ENCODE results near the gene PYGO2. TPM values are rescaled to one million over a fixed set of nuclear protein-coding genes. Genes with fewer than 3 reads are reported as not detected.

PYGO2 gene, protein sequence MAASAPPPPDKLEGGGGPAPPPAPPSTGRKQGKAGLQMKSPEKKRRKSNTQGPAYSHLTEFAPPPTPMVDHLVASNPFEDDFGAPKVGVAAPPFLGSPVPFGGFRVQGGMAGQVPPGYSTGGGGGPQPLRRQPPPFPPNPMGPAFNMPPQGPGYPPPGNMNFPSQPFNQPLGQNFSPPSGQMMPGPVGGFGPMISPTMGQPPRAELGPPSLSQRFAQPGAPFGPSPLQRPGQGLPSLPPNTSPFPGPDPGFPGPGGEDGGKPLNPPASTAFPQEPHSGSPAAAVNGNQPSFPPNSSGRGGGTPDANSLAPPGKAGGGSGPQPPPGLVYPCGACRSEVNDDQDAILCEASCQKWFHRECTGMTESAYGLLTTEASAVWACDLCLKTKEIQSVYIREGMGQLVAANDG
- 10.3 and 16.2 TPM in 2 replicates for total RNA-seq (2014; rRNA removed; shearing (Covaris generic); ENCODE audit: low replicate concordance)

DNA sequence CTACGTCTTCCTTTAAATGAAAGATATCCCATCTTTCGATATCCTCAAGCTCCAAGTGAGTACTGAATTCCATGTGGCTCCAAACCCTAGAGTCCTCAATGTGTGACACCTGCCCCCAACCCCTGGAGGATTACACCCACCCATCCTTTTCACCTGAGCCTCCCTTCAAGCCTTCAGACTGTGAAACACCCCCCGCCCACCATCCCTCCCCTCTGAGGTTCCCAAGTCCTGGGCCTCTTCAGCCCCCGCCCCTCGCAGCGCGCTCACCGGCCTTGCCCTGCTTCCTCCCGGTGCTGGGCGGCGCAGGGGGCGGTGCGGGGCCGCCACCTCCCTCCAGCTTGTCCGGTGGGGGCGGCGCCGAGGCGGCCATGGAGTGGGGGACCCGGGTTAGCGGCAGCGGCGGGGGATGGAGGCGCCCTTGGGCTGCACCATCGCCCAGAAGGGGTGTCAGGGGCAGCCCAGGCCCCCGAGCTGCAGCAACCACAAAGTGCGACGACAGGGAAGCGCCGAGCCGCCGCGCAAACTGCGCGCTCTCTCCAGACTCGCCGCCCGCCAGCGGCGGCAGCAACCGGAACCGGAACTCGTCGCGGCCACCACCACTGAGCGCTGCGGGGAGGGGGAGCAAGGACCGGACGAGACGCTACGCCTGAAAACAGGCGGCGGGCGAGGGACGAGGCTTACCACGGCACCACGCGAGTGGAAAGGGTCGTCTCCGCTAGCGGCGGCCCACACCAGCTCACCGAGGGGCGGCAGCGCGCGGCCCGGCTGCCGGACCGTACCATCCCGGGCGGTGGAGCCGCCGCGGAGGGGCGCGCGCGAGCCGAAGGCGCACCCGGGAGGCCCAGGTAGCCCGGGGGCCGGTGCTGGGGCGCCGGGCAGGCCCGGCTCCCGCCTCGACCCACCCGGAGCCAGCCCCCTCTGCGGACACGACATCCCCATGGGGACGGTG is at the start of gene PYGO2:
PYGO2 (minus strand) TSS at position 576 of the 949 bp plus-strand sequence; CDS start at position 370, 206 bp downstream.
- Histone ChIP-seq H3K36me3 (peaks cover 67% of the 10 kb centered on the region), H3K4me3 (peak within 1 kb of the TSS; percentile 100), H3K27me3 (no peaks in the 10 kb centered on the region), H3K9me3 (no peaks in the 10 kb centered on the region)
- DNase-seq, result peak; percentile 89

DNA sequence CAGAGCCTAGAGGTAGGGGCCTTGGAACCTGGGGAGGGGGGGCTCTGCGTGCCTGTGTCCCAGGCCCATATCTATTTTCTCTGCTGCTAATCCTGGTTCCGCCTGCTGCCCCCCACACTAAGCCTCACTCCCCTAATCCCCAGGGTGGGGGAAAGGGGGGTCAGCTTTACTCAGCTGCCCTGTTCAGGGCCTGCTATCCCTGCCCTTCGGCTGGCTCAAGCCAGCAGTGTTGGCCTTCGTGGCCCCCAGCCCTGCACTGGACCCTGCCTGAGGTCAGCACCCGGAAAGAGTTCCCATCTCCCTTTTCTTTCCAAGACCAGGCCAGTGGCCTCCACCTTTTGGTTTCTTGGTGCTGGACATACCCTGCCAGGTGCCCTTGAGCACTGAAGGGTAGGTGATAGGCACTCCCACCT is 49.4 kb upstream of the PYGO2 start:
- Histone ChIP-seq H3K4me3 (no peak overlapping the region), H3K27me3 (no peaks in the 10 kb centered on the region), H3K36me3 (peaks cover 83% of the 10 kb centered on the region), H3K9me3 (no peaks in the 10 kb centered on the region)
- DNase-seq, result no peak

DNA sequence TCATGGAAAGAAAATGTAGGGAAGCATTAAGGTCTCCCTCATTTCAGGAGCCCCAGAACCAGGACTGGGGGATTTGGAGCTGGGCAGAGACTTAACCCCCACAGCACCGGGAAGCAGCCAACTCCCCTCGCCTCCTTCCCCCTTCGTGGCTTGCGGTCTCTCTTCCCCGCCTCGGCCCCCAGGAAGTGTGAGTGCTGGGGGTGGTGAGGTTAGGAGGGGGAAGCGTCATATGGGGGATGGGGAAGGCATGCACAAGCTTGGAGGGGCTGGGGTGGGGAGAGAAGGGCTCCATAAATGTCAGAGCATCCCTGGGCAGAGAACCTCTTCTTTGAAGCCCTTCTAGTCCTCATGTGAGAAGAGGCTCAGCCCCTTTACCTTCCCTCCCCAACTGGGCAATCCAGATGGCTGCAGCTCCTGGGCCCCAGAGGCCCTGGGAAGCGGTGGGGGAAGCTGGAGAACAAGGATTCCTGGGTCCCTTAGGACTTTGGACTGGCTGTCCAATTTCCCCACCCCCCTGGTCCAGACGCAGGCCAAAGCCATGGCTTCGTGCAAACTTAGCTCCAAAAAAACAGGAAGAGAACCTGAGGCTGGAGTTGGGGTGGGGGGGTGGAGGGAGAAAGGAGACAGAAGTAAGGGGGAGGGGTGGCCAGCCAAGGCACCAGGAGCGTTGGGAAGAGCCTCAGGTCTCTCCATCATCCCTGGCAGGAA is 48.8 kb upstream of the PYGO2 start:
- Histone ChIP-seq H3K27me3 (no peaks in the 10 kb centered on the region), H3K9me3 (no peaks in the 10 kb centered on the region), H3K4me3 (no peak overlapping the region), H3K36me3 (peaks cover 80% of the 10 kb centered on the region)
- DNase-seq, result no peak

DNA sequence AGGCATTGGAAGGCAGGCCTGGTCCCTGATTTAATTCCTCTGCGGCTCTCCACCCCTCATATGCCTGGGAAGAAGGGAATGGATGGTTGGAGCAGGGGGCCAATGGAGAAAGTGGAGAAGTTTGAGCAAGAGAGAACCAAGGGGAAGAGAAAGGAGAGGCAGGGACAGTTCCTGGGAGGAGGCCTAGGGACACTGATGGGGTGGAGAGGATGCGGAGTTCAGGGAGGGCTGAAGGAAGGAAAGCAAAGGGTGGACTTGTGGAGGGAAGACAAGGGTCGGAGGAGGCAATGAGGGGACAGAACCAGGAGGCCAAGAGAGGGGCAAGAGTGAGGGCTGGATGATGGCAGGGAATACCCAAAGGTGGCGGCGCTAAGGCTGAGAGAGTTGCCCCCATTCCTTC is 48.2 kb upstream of the PYGO2 start:
- no peak overlapping the region for H3K4me3 ChIP-seq
- DNase-seq, result no peak
- H3K36me3 ChIP-seq, result peaks cover 76% of the 10 kb centered on the region
- no peaks in the 10 kb centered on the region for H3K9me3 ChIP-seq
- no peaks in the 10 kb centered on the region for H3K27me3 ChIP-seq

DNA sequence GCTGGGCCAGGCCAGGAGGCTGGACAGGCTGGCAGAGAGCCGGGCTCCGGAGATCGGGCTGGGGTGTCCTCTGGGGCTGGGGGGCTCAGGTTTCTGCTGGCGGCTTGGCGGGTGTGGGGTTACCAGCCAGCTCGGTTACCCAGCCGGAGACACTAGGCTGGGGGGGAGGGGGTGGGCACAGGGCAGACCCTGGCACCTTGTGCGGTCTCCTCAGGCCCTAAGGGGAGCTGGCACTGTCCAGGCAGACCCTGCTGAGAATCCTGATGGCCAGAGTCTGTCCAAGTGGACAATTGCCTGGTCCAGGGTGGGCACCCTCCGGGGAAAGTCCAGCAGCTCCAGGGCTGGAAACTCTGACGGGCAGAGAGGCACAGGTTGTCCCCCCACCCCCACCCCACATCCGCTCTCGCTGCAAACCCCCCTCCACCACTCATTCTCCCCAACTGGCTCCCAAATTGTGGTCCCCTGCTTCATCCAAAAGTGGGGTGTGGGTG is 47.7 kb upstream of the PYGO2 start:
- H3K27me3 ChIP-seq, result no peaks in the 10 kb centered on the region
- DNase-seq, result no peak
- H3K9me3 ChIP-seq, result no peaks in the 10 kb centered on the region
- H3K36me3 ChIP-seq, result peaks cover 76% of the 10 kb centered on the region
- no peak overlapping the region for H3K4me3 ChIP-seq

DNA sequence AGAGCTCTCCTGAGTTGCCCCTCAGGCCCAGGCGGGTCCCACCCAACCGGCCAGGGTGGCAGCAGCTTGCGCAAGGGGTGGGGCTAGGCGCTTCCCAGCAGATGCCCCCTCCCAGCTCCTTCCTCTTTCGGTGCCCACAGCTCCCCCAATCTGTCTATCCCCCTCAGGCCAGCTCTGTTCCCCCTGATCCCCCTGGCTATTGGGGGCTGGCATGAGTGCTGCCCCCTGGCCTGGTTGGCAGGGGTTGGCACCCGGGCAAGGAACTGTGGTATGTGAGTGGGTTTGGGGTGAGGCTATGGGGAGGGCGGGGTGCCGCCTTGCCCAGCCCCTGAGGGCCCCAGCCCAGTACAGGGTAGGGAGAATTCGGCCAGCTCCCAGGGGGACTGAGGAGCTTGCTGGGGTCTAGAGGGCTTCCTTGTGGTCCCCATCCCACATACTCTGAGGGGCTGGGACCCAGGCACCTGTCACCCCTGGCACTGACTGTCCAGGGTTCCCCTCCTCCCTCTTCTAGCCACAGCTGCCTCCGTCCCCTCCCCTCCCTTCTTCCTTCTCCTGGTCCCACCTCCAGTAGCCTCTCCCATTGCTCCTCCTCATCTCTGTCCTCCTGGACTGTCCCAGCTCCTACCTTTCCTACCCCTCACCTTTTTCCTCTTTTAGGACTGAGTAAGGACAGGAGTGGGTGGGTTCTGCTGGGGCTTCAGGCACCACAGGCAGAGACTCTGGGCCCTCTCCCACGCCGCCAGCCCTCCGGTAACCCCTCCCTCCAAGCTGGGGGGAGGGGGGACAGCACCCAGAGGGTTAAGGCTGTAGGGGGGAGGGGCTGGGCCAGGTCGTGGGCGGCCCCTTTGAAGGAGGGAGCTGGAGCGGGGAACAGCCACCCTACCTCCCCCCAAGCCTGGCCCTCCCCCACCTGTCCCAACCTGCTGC is 46.7 kb upstream of the PYGO2 start:
- Histone ChIP-seq H3K4me3 (no peak overlapping the region), H3K27me3 (no peaks in the 10 kb centered on the region), H3K9me3 (no peaks in the 10 kb centered on the region), H3K36me3 (peaks cover 76% of the 10 kb centered on the region)
- DNase-seq, result no peak

DNA sequence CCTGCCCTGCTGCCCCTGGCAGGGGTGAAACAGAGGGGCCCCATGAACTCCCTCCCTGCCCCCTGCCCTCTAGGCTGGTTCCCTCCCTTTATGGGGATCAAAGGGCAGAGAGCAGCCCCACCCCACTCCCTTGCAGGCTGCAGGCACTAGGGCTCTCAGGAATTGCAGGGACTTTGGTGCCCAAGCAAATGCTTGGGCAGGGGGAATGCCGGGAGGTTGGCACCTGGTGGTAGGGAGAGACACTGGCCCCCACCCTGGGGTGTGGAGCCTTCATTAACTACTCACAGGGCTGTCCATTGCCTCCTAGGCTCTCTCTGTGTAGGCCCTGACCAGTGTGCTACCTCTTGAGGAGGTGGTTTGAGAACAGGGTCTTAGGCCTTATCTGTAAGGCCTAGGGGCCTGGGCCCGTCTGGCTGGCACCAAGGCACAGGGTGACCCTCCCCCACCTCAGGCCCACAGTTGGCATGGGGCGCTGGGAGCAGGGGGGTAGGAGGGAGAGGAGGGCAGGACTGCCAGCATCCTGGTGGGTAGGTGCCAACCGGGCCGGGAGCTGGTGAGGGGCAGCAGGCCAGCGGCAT is 45.8 kb upstream of the PYGO2 start:
- Histone ChIP-seq H3K36me3 (peaks cover 75% of the 10 kb centered on the region), H3K9me3 (no peaks in the 10 kb centered on the region; the same call in 1 of the 2 replicates), H3K27me3 (no peaks in the 10 kb centered on the region), H3K4me3 (no peak overlapping the region)
- peak; percentile 70 for DNase-seq

DNA sequence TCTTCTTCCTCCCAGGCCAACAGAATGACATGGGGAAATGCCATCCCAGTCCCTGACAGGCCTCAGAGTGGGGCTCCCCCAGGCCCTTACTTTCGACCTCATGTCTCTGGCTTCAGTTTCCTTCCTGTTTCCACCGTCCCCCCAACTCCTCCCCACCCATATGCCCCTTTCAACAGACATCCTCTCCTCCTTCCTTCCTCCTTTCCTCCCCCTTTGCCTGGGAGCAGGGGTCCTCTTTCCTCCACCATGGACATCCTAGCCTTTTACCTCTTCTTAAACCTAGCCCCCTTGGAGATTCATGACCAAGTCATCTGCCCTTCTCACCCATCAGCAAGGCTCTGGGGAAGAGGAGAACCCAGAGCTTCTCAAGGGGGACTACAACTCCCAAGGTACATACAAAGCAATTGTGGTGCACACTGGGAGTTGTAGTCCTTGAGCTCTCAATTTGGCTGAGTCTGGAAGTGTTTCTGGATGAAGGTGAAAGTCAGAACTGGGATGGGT is 45.1 kb upstream of the PYGO2 start:
- Histone ChIP-seq H3K27me3 (no peaks in the 10 kb centered on the region), H3K36me3 (peaks cover 70% of the 10 kb centered on the region), H3K4me3 (no peak overlapping the region), H3K9me3 (no peaks in the 10 kb centered on the region; the same call in 1 of the 2 replicates)
- DNase-seq, result no peak

DNA sequence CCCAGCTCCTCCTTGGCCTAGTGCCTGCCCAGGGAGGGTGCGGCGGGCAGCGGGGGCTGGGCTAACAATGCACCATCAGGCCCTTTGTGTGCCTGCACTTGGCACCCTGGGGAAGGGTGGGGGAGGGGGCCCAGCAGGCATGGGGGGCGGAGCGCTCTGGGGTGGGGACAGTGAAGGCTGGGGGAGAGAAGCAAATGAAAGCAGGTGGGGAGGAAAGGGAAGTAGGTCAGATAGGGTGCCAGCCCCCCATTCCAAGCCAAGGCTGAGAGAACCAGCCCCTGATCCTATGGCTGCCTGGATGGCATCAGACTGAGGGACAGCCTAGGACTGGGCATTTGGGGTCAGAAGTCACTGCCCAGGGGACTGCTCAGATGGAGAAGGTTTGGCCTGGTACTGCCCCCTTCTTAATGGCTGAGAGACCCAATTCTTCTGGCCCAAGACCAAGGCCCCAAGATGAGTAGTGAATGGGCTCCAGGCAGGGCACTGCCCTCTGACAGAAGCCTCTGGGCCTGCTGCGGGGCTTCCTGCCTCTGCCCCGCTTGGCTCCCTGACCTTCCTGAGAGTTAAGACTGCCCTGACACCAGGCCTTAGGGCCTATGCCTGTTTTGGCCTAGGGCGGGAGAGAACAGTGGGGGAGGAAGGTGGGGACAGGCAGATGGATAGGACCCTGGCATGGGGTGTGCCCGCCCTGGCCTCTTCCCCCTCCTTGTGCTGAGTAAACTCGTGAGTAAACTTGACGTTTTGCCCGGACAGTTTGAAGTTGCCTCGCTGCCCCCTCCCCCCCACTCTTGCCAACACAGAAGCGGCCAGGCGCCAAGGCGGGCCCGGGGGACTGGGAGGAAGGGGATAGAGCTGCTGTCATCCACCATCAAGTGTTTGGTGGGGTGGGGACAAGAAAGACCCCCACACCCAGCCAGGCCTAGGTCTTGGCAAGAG is 43.8 kb upstream of the PYGO2 start:
- Histone ChIP-seq H3K4me3 (peak overlapping the region; percentile 97), H3K36me3 (peaks cover 62% of the 10 kb centered on the region), H3K27me3 (no peaks in the 10 kb centered on the region), H3K9me3 (no peaks in the 10 kb centered on the region; the same call in 1 of the 2 replicates)
- DNase-seq, result peak; percentile 99

DNA sequence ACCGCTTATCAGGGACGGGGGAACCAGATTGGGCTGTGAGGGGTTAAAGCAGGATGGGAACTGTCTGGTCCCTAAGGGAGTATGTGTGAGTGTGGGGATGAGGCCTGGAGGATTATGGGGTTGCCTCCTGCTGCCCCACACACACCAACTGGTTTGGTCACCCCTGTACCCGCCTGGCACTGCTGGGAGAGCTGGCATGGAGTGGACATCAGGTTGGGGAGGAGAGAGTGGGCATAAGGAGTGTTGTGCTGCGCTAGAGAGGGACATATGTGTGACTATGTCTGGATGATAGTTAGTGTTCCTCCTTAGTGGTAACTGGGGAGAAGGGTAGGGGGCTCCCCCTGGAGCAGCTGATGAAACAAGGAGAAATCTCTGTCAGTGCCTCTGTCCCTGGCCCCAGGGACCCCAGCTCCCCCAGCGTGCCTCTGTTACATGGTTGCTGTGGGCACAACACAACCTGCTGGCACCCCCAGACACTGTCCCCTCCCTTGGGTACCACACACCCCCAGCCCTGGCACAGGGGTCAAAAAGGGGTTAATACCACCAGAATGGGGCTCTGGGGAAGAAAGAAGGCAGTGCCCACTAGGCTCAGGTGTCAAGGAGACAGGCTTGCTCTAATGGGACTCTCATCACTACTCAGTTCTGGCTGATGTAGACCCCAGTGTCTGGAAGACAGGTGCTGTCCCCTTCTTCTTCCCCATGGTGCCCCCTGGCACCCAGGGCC is 42.9 kb upstream of the PYGO2 start:
- H3K4me3 ChIP-seq, result peak overlapping the region; percentile 97
- peaks cover 55% of the 10 kb centered on the region for H3K36me3 ChIP-seq
- H3K9me3 ChIP-seq, result no peaks in the 10 kb centered on the region; the same call in 1 of the 2 replicates
- no peaks in the 10 kb centered on the region for H3K27me3 ChIP-seq
- no peak for DNase-seq

DNA sequence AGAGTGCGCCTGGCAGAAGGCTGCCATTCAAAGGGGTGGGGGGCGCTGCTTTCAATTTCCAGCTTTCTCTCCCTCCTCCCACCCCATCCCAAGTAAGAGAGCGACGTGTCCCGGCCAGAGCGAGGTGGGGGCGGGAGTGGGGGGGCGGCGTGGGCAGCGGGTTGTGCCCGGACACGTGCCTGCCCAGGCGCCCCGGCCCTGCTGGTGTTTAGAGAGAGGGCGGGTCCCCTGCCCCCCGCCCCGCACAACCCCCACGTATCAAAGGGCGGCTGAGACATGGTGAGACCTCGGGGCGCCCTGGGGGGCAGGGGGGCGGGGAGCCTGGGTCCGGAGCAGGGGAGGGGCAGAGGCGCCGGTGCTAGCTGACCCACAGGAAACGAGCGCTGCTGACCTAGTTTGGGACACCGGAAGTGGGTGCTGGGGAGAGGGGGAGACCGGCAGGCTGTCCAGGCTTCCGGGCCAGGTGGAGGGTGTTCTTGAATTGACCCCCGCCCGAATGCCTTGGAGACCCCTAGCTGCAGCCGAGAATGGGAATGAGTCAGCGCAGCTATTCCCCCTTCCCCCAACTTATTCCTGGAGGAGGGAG is 42.3 kb upstream of the PYGO2 start:
- Histone ChIP-seq H3K27me3 (no peaks in the 10 kb centered on the region), H3K4me3 (peak overlapping the region; percentile 97), H3K36me3 (peaks cover 51% of the 10 kb centered on the region), H3K9me3 (no peaks in the 10 kb centered on the region; the same call in 1 of the 2 replicates)
- DNase-seq, result peak; percentile 98

DNA sequence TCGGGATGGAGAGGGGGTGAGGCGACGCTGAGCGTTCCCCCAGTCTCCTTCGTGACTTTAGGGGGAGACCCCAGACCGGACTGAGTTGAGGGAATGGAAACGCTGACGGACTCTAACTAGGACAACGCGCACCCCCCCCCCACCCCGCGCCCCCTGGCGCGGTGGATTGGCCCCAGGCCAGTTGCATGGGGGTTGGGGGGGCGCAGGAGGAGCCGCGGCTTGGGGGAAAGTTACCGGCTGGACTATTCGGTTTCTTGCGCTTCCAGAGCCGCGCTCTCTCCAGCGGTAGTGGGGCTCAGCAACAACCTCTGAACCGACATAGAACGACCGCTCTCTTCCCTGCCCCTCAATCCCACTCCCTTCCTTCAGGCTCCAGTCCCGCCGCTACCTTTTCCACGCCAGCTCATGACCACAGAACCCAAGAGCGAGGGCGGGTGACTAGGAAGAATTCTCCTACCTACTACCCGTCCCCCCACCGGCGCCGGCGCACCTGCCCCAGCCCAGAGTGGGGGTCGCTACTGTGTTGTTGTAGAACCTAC is 41.7 kb upstream of the PYGO2 start:
- no peaks in the 10 kb centered on the region; the same call in 1 of the 2 replicates for H3K9me3 ChIP-seq
- peak; percentile 58 for DNase-seq
- H3K4me3 ChIP-seq, result peak overlapping the region; percentile 97
- H3K36me3 ChIP-seq, result peaks cover 45% of the 10 kb centered on the region
- no peaks in the 10 kb centered on the region for H3K27me3 ChIP-seq
